GM21529 (cell line): ENCODE results near the gene RSPH9.

Source experiments
- ATAC-seq: cut with Tn5 transposase; IDR thresholded peaks from one replicate; pipeline ENCODE4 v1.9.1; 2021; ENCODE audit not compliant: unreplicated experiment

RSPH9 gene

DNA sequence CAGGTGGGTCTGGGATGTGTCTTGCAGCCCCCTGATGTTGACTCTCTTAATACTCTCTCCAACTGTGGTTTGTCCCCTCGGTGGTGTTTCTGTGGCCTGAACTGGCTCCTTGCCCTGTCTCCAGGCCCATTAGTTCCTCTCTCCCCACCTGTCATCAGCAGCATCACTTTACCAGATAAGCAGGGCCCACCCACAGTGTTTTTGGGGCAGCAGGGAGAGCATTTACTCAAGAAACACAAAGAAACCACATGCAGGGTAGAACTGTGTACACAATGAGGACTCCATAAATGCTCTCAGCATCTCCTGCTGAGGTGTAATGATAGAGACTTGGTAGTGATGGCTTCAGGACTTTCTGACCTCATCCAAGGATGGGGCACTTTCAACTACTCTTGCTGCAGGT is 62.9 kb downstream of the RSPH9 start:
- no peak for ATAC-seq

GRCh38 chr6:43708860-43709653 is 64.2 kb downstream of the RSPH9 start:
- no peak for ATAC-seq

DNA sequence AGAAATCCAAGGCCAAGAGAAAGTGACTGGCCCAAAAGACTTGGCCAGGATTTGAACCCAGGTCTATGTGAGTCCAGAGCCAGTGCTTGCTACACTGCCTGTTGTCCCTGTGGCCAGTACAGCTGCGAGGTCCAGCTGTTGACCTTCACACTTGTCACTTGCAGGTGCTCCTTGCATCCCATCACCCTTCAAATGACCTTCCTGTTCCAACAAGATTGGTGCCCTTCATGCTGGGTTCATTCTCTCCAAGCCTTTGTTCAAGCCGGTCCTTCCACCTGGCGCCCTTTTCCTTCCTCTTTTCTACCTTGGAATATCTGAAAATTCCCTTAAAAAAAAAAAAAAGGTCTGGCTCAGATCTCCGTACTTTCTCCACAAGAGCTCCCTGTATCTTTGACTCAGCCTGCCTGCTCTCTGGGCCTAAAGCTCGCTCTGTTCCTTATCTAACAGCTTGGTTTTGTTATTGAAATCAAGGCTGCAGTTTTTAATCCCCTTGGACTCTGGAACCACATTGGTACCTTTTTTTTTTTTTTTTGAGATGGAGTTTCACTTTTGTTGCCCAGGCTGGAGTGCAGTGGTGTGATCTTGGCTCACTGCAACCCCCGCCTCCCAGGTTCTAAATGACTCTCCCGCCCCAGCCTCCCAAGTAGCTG is 64.9 kb downstream of the RSPH9 start:
- ATAC-seq, result no peak

DNA sequence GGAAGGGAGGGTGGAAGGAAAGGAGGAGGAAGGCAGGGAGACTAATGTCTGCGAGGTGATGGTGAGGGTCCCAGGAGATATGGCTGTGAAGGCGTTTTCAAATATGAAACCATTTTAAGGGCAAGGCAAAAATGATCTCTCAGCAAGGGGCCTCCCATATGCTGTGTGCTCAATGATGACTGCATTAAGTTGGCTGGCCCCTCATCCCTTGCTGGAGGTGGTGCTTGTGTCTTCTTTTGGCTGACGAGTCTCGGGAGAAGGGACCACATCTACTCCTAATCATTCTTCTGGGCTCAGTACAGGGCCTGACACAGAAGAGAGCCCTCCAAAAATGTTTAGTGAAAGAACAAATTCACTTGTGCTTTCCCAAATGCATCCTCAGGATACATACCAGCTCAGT is 65.7 kb downstream of the RSPH9 start:
- no peak for ATAC-seq

GRCh38 chr6:43712579-43712978 is 67.7 kb downstream of the RSPH9 start:
- no peak for ATAC-seq

DNA sequence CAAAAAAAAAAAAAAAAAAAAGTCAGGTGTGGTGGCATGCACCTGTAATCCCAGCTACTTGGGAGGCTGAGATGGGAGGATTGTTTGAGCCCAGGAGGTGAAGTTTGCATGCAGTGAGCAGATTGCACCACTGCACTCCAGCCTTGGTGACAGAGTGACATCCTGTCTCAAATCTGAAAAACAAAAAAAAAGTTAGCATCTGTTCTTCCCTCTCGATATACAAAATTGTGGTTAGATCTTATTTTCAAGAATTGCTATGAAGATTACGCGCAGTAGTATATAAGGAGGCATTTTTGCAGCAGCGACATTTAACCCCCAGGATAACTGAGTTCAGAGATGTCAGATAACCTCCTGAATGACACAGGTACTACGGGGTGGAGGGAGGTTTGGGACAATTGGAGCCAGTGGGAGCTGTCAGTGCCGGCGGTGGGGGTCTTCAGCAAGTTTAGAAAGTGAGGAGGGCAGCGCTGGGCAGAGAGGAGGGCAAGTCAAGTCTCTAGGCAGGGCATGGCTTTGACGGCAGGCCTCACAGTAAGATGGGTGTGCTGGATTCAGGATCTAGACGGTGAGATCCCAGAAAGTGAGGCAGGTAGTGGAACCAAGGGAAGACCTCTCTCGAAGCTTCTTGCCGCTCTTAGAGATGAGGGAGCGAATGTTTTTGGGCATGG is 68.9 kb downstream of the RSPH9 start:
- ATAC-seq, result no peak

- ATAC-seq, result peak; percentile 32
Measured at GRCh38 chr6:43714311-43715055, 69.6 kb downstream of the RSPH9 start.

DNA sequence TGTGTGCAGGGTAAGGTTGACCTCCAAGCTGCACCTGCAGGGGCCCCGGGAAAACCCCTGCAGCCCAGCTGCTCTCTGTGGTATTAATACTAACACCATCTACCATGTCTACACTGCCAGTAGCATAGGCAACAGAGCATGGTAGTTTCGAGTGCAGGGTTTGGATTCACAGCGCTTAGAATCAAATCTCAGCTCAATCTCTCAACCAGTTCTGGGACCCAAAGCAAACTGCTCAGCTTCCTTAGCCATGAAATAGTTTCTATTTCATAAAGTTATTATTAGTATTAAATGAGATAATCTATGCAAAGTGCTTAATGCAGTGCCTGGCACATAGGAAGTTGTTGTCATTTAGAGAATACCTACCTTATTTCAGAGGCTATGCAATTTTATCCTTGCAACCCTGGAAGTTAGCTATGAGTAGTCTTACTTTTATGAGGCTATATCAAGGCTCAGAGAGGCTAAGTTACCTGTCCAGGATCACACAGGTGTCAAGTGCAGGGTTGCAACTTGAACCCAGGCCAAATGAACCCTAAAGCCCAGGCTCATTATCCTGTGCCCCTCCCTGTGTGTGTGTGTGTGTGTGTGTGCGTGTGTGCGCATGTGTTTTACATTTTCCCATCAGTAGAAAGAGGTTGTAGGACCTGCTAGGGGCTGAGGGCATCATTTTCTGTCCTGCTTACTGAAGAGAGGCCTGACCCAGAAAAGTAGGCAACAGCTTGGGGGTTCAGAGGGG is 70.4 kb downstream of the RSPH9 start:
- peak; percentile 83 for ATAC-seq

GRCh38 chr6:43716099-43716498 is 71.3 kb downstream of the RSPH9 start:
- ATAC-seq, result no peak

DNA sequence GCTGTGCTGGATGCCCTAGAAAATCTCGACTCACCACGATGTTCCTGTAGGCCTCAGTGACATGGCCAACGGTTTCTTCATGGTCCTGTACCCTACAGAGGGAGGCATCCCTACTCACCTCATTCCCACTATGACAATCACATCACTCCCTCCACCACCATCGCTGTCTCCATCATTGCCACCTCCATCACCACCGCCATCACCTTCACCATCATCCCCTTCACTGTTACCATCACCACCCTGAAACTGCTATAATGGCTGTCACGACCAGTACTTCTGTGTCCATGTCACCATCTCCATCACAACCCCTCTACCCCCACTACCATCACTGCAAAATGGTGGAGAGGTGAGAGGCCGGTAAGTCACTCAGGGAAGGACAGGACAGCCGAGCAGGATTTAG is 72.6 kb downstream of the RSPH9 start:
- ATAC-seq, result no peak

GRCh38 chr6:43717822-43718221 is 73.0 kb downstream of the RSPH9 start:
- ATAC-seq, result no peak

- ATAC-seq, result no peak
Measured at GRCh38 chr6:43718387-43719105, 73.7 kb downstream of the RSPH9 start.

DNA sequence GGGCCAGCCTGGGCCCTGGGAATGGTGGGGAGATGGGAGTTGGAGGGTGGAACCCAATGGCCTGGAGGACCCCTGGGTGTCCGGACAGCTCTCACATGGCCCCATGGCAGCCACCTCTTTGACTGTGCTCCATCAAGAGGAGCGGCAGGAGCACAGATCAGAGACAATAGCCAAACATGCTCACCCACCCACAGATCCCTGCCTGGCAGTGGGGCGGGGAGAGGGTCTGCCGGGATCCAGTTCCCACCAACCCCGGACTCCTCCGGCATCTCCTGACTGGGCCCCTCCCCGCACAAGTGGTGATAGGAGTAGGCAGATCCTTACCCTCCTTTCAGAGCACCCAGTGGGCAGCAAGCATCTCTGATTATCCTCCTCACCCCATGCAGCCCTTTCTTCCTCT is 74.7 kb downstream of the RSPH9 start:
- ATAC-seq, result no peak

DNA sequence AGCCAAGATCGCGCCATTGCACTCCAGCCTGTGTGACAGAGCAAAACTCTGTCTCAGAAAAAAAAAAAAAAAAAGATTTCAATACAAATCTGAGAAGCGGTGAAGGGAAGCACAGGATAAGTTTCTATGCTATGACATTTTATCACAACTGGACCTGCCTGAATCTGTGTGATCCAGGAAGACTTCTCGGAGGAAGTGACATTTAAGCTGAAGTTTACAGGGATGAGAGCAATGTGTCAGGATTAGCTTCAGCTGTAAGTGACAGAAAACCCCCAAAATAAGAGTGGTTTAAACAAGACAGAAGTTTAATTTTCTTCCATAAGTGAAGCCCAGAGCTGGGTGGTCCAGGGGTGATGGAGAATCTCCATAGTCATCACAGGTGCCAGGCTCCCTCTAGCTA is 76.2 kb downstream of the RSPH9 start:
- ATAC-seq, result no peak
